Lower leg skin (tissue), 4 donors: Measurements from ENCODE around the gene CES2. TPM values are rescaled to one million over a fixed set of nuclear protein-coding genes. Genes with fewer than 3 reads are reported as not detected.

Source experiments
- DNase-seq, 2 donors: peaks; one replicate each; pipeline ENCODE4 v3.0.0-alpha.2; 2019; ENCODE audit warnings: low spot score in 2 of 2
- H3K4me3 ChIP-seq: fragments of 200-600 bp; sonication (generic); 2 replicates; pipeline ENCODE4 v1.5.1; 2017; ENCODE audit warnings: mild to moderate bottlenecking, low read depth; ENCODE audit not compliant: poor library complexity, severe bottlenecking
- POLR2A ChIP-seq, 2 donors: fragments of 450-650 bp; IDR thresholded peaks; one replicate each; pipeline ENCODE4 v1.6.1; 2016 to 2017; ENCODE audit warnings: antibody characterized with exemption in 2 of 2, mild to moderate bottlenecking in 1 of 2, moderate library complexity in 1 of 2
- WGBS, 2 donors: methylation state at CpG; one replicate each; pipeline ENCODE4 v1.1.5; 2018; 5-methylcytosine and 5-hydroxymethylcytosine counted together
- intact Hi-C: fragments of 100-400 bp; cut with DNase I; formaldehyde crosslinking; loops from one replicate; pipeline ENCODE4 v1.15.0; 2023; ENCODE audit warnings: low total_unique reads
- total RNA-seq, 4 donors: library from RNA; depleted of rRNA; stranded (reverse); fragments of >200 nt; gene quantifications; one replicate each; pipeline ENCODE4 v1.1.0, GENCODE V29; 2016
- TF ChIP-seq, protein P1 (sequence below), 3 donors: fragments of 450-650 bp; IDR thresholded peaks; one replicate each; pipeline ENCODE4 v1.5.1; 2016; ENCODE audit warnings: antibody characterized with exemption in 3 of 3, mild to moderate bottlenecking in 3 of 3, moderate library complexity in 2 of 3

The CES2 gene
- total RNA-seq, 4 donors from 2014 or later: 37.4 to 90.2 (median 50.2) TPM

DNA sequence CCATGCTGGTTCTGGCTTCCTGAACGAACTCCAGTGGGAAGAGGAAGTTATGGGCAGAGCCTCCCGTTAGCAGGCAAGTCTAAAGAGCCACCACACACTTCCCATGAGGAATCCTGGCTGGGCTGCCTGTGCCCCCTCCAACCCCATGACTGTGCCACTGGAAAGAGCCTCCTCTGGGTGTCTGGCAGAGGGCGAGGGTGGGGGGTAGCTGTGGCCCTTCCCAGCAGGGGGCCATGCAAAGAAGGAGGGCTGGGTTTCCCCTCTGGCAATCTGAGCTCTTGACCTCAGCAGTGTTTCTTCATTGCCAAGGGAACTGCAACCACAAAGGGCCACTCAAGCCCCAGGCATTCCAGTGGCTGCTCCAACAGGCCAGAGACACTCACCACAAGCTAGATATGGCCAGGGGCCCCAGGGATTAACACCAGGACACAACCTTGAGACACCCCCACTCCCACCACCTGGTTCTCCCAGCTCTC is 8.3 kb upstream of the CES2 start:
- whole genome bisulfite sequencing, 2 donors: 52 to 63% methylated on average over 2 to 3 of the region's 3 CpGs
- intact Hi-C loops: no loop called here
- H3K4me3 ChIP-seq: no peak overlapping the region
- DNase-seq: no peak
- TF ChIP-seq, protein P1, sequence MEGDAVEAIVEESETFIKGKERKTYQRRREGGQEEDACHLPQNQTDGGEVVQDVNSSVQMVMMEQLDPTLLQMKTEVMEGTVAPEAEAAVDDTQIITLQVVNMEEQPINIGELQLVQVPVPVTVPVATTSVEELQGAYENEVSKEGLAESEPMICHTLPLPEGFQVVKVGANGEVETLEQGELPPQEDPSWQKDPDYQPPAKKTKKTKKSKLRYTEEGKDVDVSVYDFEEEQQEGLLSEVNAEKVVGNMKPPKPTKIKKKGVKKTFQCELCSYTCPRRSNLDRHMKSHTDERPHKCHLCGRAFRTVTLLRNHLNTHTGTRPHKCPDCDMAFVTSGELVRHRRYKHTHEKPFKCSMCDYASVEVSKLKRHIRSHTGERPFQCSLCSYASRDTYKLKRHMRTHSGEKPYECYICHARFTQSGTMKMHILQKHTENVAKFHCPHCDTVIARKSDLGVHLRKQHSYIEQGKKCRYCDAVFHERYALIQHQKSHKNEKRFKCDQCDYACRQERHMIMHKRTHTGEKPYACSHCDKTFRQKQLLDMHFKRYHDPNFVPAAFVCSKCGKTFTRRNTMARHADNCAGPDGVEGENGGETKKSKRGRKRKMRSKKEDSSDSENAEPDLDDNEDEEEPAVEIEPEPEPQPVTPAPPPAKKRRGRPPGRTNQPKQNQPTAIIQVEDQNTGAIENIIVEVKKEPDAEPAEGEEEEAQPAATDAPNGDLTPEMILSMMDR (IDR thresholded peaks at IDR 0.05): no peak
- TF ChIP-seq POLR2A (IDR thresholded peaks at IDR 0.05): no peak

- WGBS, 2 donors: 77 to 83% methylated on average over 8 of the region's 8 CpGs
- TF ChIP-seq, protein P1 (IDR thresholded peaks at IDR 0.05): no peak
- no peak for TF ChIP-seq POLR2A (IDR thresholded peaks at IDR 0.05)
- intact Hi-C loops: no loop called here
- DNase-seq: no peak
- H3K4me3 ChIP-seq: no peak overlapping the region
These were observed 7.2 kb upstream of the CES2 start for GRCh38 chr16:66927918-66928649.

DNA sequence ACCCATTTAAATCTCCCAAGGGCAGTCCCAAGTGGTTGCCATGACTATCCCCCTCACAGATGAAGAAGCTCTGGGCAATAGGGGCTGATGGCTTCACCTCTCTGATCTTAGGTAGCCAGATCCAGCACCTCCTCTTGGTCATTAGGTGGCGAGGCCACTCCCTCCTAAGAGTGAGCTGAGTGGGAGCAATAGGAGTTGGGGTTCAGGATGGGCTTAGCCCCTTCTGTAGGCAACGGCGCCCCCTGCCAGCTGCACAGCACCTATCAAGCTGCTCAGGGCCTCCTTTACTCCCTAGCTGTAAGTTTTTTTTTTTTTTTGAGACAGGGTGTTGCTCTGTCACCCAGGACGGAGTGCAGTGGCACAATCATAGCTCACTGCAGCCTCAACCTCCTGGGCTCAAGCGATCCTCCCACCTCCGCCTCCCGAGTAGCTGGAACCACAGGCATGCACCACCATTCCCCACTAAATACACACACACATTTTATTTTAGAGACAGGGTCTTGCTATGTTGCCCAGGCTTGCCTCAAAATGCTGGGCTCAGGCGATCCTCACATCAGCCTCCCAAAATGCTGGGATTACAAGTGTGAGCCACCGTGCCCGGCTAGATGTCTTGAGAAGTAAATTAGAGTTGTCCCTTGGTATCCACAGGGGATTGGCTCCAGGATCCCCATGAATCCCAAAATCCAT is 6.5 kb upstream of the CES2 start:
- DNase-seq: no peak
- H3K4me3 ChIP-seq: no peak overlapping the region
- intact Hi-C loops: no loop called here
- no peak for TF ChIP-seq POLR2A (IDR thresholded peaks at IDR 0.05)
- 78 to 84% methylated on average over 9 to 10 of the region's 10 CpGs for WGBS, 2 donors

DNA sequence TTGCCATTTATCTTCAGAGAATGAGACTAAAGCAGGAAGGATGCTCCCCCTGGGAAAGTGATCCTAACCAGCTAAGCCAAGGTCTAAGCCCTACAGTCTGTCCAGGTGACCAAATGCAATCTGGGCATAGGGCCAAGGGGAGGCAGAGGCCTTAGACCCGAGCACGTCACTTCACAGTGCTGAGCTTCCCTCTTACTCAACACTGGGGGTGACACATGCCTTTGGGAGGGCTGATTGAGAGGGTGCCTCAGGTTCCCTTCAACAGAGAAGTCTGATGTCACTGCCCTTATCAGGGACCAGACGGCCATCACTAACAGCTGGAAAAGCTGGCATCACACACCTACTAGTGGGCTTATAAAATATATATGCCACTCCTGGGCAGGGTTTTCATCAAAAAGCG is 5.1 kb upstream of the CES2 start:
- no peak for TF ChIP-seq POLR2A (IDR thresholded peaks at IDR 0.05)
- TF ChIP-seq, protein P1 (IDR thresholded peaks at IDR 0.05): no peak
- no peak overlapping the region for H3K4me3 ChIP-seq
- no peak for DNase-seq
- intact Hi-C loops: no loop called here
- 60 to 67% methylated on average over 4 of the region's 4 CpGs for WGBS, 2 donors

- 91 to 96% methylated on average over 2 of the region's 2 CpGs for WGBS, 2 donors
- DNase-seq: no peak
- intact Hi-C loops: no loop called here
- TF ChIP-seq, protein P1 (IDR thresholded peaks at IDR 0.05): no peak
- TF ChIP-seq POLR2A (IDR thresholded peaks at IDR 0.05): no peak
- H3K4me3 ChIP-seq: no peak overlapping the region
These were observed 3.7 kb upstream of the CES2 start for GRCh38 chr16:66931665-66932064.

DNA sequence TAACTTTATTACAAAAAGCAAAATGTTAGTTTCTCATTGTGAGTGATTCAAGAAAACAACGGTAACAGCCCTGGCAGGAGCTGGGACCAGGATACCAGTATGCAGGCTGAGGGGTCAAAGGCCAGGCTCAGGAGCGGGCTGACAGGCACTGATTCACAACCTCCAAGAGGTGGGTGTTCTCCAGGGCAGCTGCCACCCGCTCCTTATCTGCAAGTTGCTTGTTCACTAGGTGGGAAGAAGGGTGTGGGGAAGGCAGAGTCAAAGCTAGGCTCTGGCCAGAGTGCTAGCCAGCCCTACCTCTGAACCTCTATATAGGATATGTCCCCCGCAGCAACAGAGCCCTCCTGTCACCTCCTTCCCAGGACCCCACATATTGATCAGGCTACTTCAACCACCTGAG is 3.2 kb upstream of the CES2 start:
- TF ChIP-seq POLR2A (IDR thresholded peaks at IDR 0.05): no peak
- TF ChIP-seq, protein P1 (IDR thresholded peaks at IDR 0.05): no peak

More for the DNA sequence above, 3.2 kb upstream of the CES2 start:
- DNase-seq: no peak
- intact Hi-C loops: no loop called here
- WGBS, 2 donors: 86 to 90% methylated on average over 4 of the region's 4 CpGs
- H3K4me3 ChIP-seq: no peak overlapping the region
